ENCODE measurements around the gene SLC22A23. TPM values are rescaled to one million over a fixed set of nuclear protein-coding genes. Genes with fewer than 3 reads are reported as not detected.

Gene SLC22A23
- total RNA-seq, 4 donors from 2014 or later: 6.6 to 25.0 (median 14.6) TPM

DNA sequence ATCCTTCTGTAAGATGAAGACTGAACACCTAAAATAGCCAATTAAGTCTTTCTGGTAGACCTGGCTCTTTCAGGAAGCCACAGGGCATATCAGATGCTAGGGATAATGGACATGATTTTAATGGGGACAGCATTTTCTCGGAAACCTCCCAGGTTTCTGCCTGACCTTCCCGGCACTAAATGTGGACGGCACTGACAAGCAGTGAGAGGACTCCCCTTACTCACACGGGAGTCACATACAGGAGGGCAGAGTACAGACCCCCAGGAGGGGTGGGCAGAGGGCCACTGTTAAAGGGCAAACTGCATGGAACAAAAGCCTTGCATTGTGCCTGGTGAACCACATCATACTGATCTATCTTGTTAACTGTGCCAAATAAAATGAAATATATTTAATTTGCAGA, 178.2 kb downstream of the SLC22A23 start:
- no peaks in the 10 kb centered on the region for H3K36me3 ChIP-seq
- H3K27me3 ChIP-seq: no peaks in the 10 kb centered on the region
- intact Hi-C loops (cut with DNase I; ENCODE audit: low total_unique reads) (loop anchor here (1.0 to 10.0 kb wide), 4 partner anchors 179 to 726 kb away; partner anchors contain the start of gene SLC22A23), in situ Hi-C loops (cut with MboI; ENCODE audit: low sequenced_read_pairs in 4 of 4) (loop anchor here (5.0 to 25.0 kb wide), 4 partner anchors 184 to 734 kb away; partner anchors contain the start of gene SLC22A23 (in 4 of the 4))
- H3K4me3 ChIP-seq: no peak overlapping the region
- ATAC-seq (no peak), DNase-seq (peak in 1 of 2 donors; percentile 9)
- H3K4me1 ChIP-seq: peaks cover 13 to 21% of the 10 kb centered on the region in 2 donors
- no peaks in the 10 kb centered on the region for H3K9me3 ChIP-seq
- TF ChIP-seq POLR2A (IDR thresholded peaks at IDR 0.05): no peak
- TF ChIP-seq, protein P1, sequence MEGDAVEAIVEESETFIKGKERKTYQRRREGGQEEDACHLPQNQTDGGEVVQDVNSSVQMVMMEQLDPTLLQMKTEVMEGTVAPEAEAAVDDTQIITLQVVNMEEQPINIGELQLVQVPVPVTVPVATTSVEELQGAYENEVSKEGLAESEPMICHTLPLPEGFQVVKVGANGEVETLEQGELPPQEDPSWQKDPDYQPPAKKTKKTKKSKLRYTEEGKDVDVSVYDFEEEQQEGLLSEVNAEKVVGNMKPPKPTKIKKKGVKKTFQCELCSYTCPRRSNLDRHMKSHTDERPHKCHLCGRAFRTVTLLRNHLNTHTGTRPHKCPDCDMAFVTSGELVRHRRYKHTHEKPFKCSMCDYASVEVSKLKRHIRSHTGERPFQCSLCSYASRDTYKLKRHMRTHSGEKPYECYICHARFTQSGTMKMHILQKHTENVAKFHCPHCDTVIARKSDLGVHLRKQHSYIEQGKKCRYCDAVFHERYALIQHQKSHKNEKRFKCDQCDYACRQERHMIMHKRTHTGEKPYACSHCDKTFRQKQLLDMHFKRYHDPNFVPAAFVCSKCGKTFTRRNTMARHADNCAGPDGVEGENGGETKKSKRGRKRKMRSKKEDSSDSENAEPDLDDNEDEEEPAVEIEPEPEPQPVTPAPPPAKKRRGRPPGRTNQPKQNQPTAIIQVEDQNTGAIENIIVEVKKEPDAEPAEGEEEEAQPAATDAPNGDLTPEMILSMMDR (IDR thresholded peaks at IDR 0.05 in 4 of 5, conservative IDR thresholded peaks at IDR 0.05 in 1 of 5): no peak
- no peak overlapping the region for H3K27ac ChIP-seq

DNA sequence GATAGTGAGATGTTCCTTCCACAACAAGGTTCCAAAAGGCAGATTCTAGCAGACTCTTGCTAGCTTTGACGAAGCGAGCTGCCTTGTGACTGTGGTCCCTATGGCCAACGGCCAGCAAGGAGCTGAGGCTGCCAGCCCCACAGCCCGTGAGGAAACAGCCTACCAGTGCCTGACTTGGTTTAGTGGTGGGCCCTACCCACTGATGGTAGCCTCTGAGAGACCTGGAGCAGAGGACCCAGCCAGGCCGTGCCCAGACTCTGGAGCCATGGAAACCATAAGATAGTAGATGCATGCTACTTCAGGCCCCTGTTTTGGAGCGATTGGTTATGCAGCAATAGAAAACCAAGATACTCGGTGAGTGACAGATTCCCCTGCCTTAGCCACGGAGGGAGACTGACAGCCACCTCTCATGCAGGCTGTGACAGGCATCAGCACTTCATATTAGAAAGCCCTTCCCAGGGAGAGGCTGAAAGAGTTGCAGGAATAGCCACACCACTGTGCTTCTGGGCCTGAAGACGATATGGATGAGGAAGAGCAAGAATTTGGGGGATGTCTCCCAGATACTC, 178.9 kb downstream of the SLC22A23 start:
- Histone ChIP-seq H3K4me1 (peaks cover 13 to 21% of the 10 kb centered on the region in 2 donors), H3K4me3 (no peak overlapping the region), H3K36me3 (no peaks in the 10 kb centered on the region), H3K9me3 (no peaks in the 10 kb centered on the region), H3K27me3 (no peaks in the 10 kb centered on the region), H3K27ac (no peak overlapping the region)
- in situ Hi-C loops (cut with MboI; ENCODE audit: low sequenced_read_pairs in 4 of 4) (loop anchor here (5.0 to 25.0 kb wide), 4 partner anchors 184 to 734 kb away; partner anchors contain the start of gene SLC22A23 (in 4 of the 4)), intact Hi-C loops (cut with DNase I; ENCODE audit: low total_unique reads) (loop anchor here (2.0 to 10.0 kb wide), 2 partner anchors 233 to 727 kb away; no protein-coding TSS in a partner anchor)
- TF ChIP-seq POLR2A (IDR thresholded peaks at IDR 0.05): no peak
- TF ChIP-seq, protein P1 (IDR thresholded peaks at IDR 0.05 in 4 of 5, conservative IDR thresholded peaks at IDR 0.05 in 1 of 5): no peak
- DNase-seq: peak in 1 of 2 donors; percentile 8
- no peak for ATAC-seq

DNA sequence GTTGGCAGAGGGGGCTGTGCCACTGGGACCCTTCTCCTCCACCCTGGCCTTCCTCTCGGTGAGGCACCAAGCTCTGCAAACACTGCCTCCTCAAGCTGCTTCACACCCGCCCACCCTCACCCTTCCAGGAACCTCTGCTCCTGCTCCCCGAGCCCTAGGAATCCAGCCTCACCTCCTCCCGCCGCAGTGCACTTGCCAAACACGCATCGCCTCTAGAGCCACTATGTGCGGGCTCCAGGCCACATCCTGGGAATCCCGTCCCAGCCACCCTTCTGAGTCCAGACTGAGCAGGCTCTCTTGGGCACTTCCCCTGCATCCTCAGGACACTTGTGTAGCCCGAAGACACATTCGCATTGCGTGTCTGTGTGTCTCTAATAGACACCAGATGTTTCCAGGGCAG, 179.6 kb downstream of the SLC22A23 start:
- intact Hi-C loops (cut with DNase I; ENCODE audit: low total_unique reads) (loop anchor here (10.0 kb wide), 1 partner anchor 728 kb away; no protein-coding TSS in a partner anchor), in situ Hi-C loops (cut with MboI; ENCODE audit: low sequenced_read_pairs in 4 of 4) (loop anchor here (5.0 to 25.0 kb wide), 4 partner anchors 185 to 735 kb away; partner anchors contain the start of gene SLC22A23 (in 4 of the 4))

DNA sequence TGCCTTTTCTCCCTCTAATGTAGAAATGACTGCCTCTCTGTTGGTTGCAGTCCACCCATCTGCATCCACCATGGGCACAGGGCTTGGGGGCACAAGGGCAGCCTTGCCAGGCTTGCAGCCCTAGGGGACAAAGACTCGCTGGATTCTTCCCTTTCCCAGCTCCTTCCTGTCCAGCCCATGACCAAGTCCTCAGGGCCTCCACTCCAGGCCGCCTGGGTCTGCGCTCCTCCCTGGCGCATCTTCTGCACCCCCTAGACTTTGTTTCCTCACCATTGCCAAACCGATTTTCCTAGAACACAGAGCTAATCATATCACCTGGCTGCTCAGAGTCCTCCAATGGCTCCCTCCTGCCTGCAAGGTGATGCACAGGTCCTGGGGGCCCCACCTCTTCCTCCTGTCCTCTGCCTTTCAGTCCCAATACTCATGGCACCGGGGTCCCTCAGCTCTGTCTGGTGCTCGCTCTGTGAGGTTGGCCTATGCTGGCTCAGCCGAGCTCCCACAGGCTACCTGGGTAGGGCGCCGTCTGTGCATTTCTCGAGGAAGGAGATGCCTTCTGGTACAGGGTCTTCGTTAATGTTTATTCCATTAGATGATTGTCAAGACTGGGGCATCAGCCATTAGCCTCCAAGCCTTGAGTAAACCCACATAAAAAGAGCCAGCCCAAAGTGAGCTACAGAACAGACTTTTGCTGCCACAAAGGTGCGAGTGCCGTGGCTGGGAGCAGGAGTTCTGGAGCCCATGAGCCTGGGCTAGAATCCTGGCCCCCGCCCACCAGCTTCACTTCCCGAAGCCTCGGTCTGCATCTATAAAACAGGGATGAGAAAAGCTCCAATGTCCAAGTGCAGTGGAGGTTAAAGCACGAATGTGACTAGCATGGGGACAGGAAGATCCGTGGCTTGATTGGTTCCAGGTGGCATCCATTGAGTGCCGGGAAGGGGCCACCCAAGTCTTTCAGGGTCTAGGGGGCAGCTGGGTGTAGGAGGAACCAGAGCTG, 180.4 kb downstream of the SLC22A23 start:
- TF ChIP-seq POLR2A (IDR thresholded peaks at IDR 0.05): no peak
- TF ChIP-seq, protein P1 (IDR thresholded peaks at IDR 0.05 in 4 of 5, conservative IDR thresholded peaks at IDR 0.05 in 1 of 5): no peak
- H3K4me3 ChIP-seq: no peak overlapping the region
- no peaks in the 10 kb centered on the region for H3K9me3 ChIP-seq
- no peak for ATAC-seq
- H3K27me3 ChIP-seq: no peaks in the 10 kb centered on the region
- no peak for DNase-seq
- H3K27ac ChIP-seq: no peak overlapping the region
- peaks cover 0 to 7% of the 10 kb centered on the region in 2 donors for H3K36me3 ChIP-seq
- in situ Hi-C loops (cut with MboI; ENCODE audit: low sequenced_read_pairs in 4 of 4): loop anchor here (5.0 to 25.0 kb wide), 4 partner anchors 186 to 736 kb away; partner anchors contain the start of gene SLC22A23 (in 4 of the 4)
- peaks cover under 1 to 9% of the 10 kb centered on the region in 2 donors for H3K4me1 ChIP-seq
- intact Hi-C loops (cut with DNase I; ENCODE audit: low total_unique reads): loop anchor here (10.0 kb wide), 1 partner anchor 728 kb away; no protein-coding TSS in a partner anchor

More for the DNA sequence above, 179.6 kb downstream of the SLC22A23 start:
- TF ChIP-seq, protein P1 (IDR thresholded peaks at IDR 0.05 in 4 of 5, conservative IDR thresholded peaks at IDR 0.05 in 1 of 5): no peak
- TF ChIP-seq POLR2A (IDR thresholded peaks at IDR 0.05): no peak
- Histone ChIP-seq H3K4me1 (peaks cover 9 to 16% of the 10 kb centered on the region in 2 donors), H3K9me3 (no peaks in the 10 kb centered on the region), H3K36me3 (peaks cover 0 to 7% of the 10 kb centered on the region in 2 donors), H3K4me3 (no peak overlapping the region), H3K27me3 (no peaks in the 10 kb centered on the region), H3K27ac (no peak overlapping the region)
- no peak for DNase-seq
- no peak for ATAC-seq

All from gastrocnemius medialis (tissue), 4 donors.